ENCODE results near the gene WNK3. TPM values are rescaled to one million over a fixed set of nuclear protein-coding genes. Genes with fewer than 3 reads are reported as not detected.

The WNK3 gene
- total RNA-seq, 1 experiment from 2014 or later: 12.8 TPM

DNA sequence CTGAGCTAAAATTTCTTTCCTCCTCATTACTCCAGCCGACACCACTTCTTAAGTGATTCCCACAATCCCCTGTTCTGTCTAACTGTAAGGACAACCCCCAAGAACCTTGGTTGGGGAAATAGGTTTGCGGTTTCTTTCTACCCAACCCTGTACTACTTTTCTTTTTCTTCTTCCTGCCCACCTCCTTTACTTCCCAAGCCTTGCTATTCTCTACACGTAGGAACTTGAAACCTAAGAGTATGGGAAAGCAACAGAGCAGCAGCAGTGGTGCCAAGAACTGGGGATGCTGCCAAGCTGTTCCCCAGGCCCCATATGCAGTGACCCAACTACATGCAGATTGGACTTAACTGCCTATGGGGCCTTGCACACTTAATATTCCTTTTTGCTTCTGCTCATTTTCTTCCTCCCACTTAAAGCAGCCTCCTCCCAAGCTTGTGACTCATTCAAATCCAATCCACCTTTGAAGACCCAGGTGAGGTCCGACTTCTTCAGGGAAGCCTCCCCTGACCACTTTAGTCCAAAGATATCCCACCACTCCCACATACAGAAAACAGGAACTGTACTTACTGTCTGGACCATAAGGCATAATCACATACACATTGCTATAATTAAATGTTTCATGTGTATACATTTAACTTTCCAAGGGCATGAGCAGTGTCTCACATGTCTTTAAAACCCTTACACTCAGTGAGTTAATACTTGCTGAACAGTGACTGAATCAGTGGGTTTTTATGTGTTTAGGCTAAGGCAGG, 176.5 kb downstream of the WNK3 start:
- POLR2A ChIA-PET (ENCODE audit: low non-redundant PET): no interaction called here

DNA sequence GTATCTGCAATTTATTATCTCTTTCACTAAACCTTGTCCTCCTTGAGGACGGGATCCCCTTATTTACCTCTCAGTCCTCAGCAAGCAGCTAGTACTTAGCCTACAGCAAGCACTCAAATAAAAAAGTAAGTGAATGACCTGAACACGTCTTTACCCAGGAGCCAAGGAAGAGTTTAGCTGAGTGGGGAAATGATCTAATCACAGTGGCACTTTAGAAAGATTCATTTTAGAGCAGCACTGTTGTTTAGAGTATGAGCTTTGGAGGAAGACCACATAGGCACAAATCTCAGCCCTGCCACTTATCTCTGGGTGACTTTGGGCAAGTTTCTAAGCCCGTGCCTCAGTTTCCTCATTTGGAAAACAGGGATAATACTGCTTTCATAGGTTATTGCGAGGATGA, 177.4 kb downstream of the WNK3 start:
- BruUV-seq (replicated peaks): no TSS peak
- no peaks in the 10 kb centered on the region for H3K36me3 ChIP-seq (ENCODE audit: insufficient read depth, low read length, poor library complexity, severe bottlenecking)
- ChIA-PET CTCF (no interaction called here), POLR2A (ENCODE audit: low non-redundant PET) (no interaction called here)
- H3K4me3 ChIP-seq (ENCODE audit: low read depth, low read length, poor library complexity, severe bottlenecking): peak overlapping the region; percentile 58
- H3K9me3 ChIP-seq (ENCODE audit: low read depth, low read length, poor library complexity, severe bottlenecking): no peaks in the 10 kb centered on the region
- H3K27me3 ChIP-seq (replicated peaks; ENCODE audit: insufficient read depth, low read depth, low read length, poor library complexity): no peaks in the 10 kb centered on the region
- H3K4me1 ChIP-seq (ENCODE audit: insufficient read depth, low read length, poor library complexity, severe bottlenecking): peaks cover 7% of the 10 kb centered on the region
- TF ChIP-seq EZH2 (IDR thresholded peaks at IDR 0.05; ENCODE audit: borderline replicate concordance, low read depth, low read length, poor library complexity, severe bottlenecking): no peak
- TF ChIP-seq, protein P1, sequence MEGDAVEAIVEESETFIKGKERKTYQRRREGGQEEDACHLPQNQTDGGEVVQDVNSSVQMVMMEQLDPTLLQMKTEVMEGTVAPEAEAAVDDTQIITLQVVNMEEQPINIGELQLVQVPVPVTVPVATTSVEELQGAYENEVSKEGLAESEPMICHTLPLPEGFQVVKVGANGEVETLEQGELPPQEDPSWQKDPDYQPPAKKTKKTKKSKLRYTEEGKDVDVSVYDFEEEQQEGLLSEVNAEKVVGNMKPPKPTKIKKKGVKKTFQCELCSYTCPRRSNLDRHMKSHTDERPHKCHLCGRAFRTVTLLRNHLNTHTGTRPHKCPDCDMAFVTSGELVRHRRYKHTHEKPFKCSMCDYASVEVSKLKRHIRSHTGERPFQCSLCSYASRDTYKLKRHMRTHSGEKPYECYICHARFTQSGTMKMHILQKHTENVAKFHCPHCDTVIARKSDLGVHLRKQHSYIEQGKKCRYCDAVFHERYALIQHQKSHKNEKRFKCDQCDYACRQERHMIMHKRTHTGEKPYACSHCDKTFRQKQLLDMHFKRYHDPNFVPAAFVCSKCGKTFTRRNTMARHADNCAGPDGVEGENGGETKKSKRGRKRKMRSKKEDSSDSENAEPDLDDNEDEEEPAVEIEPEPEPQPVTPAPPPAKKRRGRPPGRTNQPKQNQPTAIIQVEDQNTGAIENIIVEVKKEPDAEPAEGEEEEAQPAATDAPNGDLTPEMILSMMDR (conservative IDR thresholded peaks at IDR 0.05; ENCODE audit: low read depth, low read length): no peak
- DNase-seq (ENCODE audit: low spot score): no peak
- no peak overlapping the region for H3K27ac ChIP-seq (ENCODE audit: low read depth, low read length, poor library complexity, severe bottlenecking)
- intact Hi-C loops (cut with micrococcal nuclease; ENCODE audit: unreplicated experiment): loop anchor here (5.0 kb wide), 1 partner anchor 177 kb away; the partner anchor contains the start of gene WNK3

More for the DNA sequence above, 176.5 kb downstream of the WNK3 start:
- Histone ChIP-seq H3K27me3 (replicated peaks; ENCODE audit: insufficient read depth, low read depth, low read length, poor library complexity) (no peaks in the 10 kb centered on the region), H3K4me1 (ENCODE audit: insufficient read depth, low read length, poor library complexity, severe bottlenecking) (peaks cover 7% of the 10 kb centered on the region), H3K9me3 (ENCODE audit: low read depth, low read length, poor library complexity, severe bottlenecking) (no peaks in the 10 kb centered on the region), H3K36me3 (ENCODE audit: insufficient read depth, low read length, poor library complexity, severe bottlenecking) (no peaks in the 10 kb centered on the region), H3K4me3 (ENCODE audit: low read depth, low read length, poor library complexity, severe bottlenecking) (peak overlapping the region; percentile 58), H3K27ac (ENCODE audit: low read depth, low read length, poor library complexity, severe bottlenecking) (no peak overlapping the region)
- DNase-seq (ENCODE audit: low spot score): peak; percentile 5
- intact Hi-C loops (cut with micrococcal nuclease; ENCODE audit: unreplicated experiment): loop anchor here (5.0 kb wide), 1 partner anchor 176 kb away; the partner anchor contains the start of gene WNK3
- no TSS peak for BruUV-seq (replicated peaks)
- no peak for TF ChIP-seq EZH2 (IDR thresholded peaks at IDR 0.05; ENCODE audit: borderline replicate concordance, low read depth, low read length, poor library complexity, severe bottlenecking)
- CTCF ChIA-PET: no interaction called here

DNA sequence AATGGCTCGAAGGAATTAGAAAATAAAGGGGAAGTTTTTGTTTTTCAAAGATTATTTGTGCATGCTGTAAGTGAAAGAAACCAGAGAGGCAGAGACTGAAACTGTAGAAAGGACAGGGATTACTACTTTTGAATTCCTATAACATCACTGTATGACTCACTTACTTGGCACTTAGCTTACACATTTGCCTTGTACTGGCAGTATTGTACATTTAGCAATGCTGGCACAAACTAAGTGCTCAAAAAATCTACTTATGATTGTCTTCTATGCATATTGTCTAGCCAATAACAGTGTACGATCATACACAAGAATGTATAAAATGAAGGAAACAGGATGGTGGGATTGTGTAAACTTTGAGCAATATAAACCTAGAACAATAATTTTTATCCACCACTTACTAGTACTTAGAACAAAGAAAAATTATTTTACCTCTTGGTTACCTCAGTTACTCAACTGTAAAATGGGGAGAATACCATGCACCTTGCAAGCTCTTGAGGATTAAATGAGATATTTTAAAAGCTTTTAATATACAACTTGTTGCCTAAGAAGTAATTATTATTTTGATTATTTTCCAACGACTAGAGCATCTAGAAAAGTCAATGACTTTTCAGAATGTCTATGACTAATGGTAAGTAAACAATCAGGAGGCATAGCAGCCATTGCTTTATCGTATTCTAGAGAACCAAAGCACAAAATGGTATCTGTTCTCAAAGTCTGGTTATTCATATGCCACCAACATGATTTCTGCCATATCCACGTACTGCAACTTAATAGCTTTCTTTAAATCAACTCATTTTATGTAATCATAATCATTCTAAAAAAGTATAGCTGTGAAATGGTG, 179.5 kb downstream of the WNK3 start:
- TF ChIP-seq, protein P1 (conservative IDR thresholded peaks at IDR 0.05; ENCODE audit: low read depth, low read length): no peak
- TF ChIP-seq EZH2 (IDR thresholded peaks at IDR 0.05; ENCODE audit: borderline replicate concordance, low read depth, low read length, poor library complexity, severe bottlenecking): no peak
- CTCF ChIA-PET: no interaction called here
- H3K36me3 ChIP-seq (ENCODE audit: insufficient read depth, low read length, poor library complexity, severe bottlenecking): no peaks in the 10 kb centered on the region
- no peaks in the 10 kb centered on the region for H3K27me3 ChIP-seq (replicated peaks; ENCODE audit: insufficient read depth, low read depth, low read length, poor library complexity)
- H3K9me3 ChIP-seq (ENCODE audit: low read depth, low read length, poor library complexity, severe bottlenecking): no peaks in the 10 kb centered on the region
- H3K27ac ChIP-seq (ENCODE audit: low read depth, low read length, poor library complexity, severe bottlenecking): no peak overlapping the region
- intact Hi-C loops (cut with micrococcal nuclease; ENCODE audit: unreplicated experiment): no loop called here
- no TSS peak for BruUV-seq (replicated peaks)
- peak; percentile 51 for DNase-seq (ENCODE audit: low spot score)
- POLR2A ChIA-PET (ENCODE audit: low non-redundant PET): no interaction called here
- H3K4me1 ChIP-seq (ENCODE audit: insufficient read depth, low read length, poor library complexity, severe bottlenecking): peaks cover 7% of the 10 kb centered on the region
- H3K4me3 ChIP-seq (ENCODE audit: low read depth, low read length, poor library complexity, severe bottlenecking): no peak overlapping the region
